ENCODE results near the gene GPAM. TPM values are rescaled to one million over a fixed set of nuclear protein-coding genes. Genes with fewer than 3 reads are reported as not detected.

The GPAM gene
- total and polyA plus RNA-seq, 2 donors: 3.5 to 7.8 TPM

DNA sequence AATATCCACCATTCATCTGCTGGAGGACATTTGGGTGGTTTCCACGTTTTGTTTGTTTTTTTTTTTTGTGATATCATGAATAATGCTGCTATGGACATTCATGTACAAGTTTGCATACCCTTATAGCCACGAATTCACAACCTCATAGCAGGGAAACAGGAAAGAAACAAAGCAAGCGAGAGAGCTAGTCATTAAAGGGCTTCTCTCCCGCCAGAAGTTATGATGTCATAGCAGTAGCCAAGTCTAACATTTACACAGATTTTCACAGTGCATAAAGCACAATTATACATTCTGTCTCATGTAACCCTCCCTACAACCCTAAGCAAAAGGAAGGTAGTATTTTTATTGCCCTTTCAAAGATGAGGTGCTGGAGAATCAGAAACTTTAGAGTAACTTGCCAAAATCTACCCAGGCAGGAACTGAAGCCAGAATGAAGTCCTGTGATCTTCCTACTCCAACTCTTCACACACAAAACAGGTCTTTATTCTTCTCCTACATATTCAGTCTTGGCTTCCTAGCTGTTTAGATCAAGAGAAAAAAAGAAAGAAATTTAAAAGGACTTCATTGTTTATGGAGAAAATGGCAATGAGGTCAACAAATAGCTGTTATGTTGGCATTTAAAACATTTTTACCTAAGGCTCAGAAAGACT lies 33.9 kb upstream of the GPAM start:
- DNase-seq (ENCODE audit: low read depth in 6 of 9, low spot score in 9 of 9): no peak
- Histone ChIP-seq H3K27ac (ENCODE audit: low read depth in 1 of 2, low read length in 1 of 2) (no peak overlapping the region), H3K4me1 (ENCODE audit: control insufficient read depth in 2 of 2, insufficient read depth in 2 of 2, low read length in 2 of 2) (no peaks in the 10 kb centered on the region), H3K9me3 (ENCODE audit: control insufficient read depth in 2 of 2, insufficient read depth in 1 of 2, low read length in 1 of 2) (no peaks in the 10 kb centered on the region), H3K4me3 (ENCODE audit: low read length in 2 of 2) (no peak overlapping the region), H3K27me3 (ENCODE audit: control insufficient read depth in 2 of 2, insufficient read depth in 1 of 2, low read length in 1 of 2) (no peaks in the 10 kb centered on the region), H3K36me3 (ENCODE audit: control insufficient read depth in 2 of 2, insufficient read depth in 2 of 2, low read length in 1 of 2) (no peaks in the 10 kb centered on the region)
- WGBS: 65% methylated on average over 4 of the region's 4 CpGs

DNA sequence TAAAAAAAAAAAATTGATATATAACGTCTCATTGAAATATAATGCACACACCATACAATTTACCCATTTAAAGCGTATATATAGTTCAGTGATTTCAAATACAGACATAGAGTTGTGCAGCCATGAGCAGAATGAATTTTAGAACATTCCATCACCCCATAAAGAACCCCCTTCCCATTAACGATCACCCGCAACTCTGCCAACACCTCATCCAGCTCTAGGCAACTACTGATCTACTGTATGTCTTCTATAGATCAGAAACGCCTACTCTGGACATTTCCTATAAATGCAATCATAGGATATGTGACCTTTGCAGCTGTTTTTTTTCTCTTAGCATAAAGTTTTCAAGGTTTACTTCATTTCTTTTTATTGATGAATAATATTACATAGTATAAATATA lies 33.4 kb upstream of the GPAM start:
- H3K4me1 ChIP-seq (ENCODE audit: control insufficient read depth in 2 of 2, insufficient read depth in 2 of 2, low read length in 2 of 2): no peaks in the 10 kb centered on the region
- no peaks in the 10 kb centered on the region for H3K9me3 ChIP-seq (ENCODE audit: control insufficient read depth in 2 of 2, insufficient read depth in 1 of 2, low read length in 1 of 2)
- H3K27ac ChIP-seq (ENCODE audit: low read depth in 1 of 2, low read length in 1 of 2): no peak overlapping the region
- WGBS: 95% methylated on average over 5 of the region's 5 CpGs
- H3K4me3 ChIP-seq (ENCODE audit: low read length in 2 of 2): no peak overlapping the region
- DNase-seq (ENCODE audit: low read depth in 6 of 9, low spot score in 9 of 9): no peak
- H3K36me3 ChIP-seq (ENCODE audit: control insufficient read depth in 2 of 2, insufficient read depth in 2 of 2, low read length in 1 of 2): no peaks in the 10 kb centered on the region
- H3K27me3 ChIP-seq (ENCODE audit: control insufficient read depth in 2 of 2, insufficient read depth in 1 of 2, low read length in 1 of 2): no peaks in the 10 kb centered on the region

- Histone ChIP-seq H3K9me3 (ENCODE audit: control insufficient read depth in 2 of 2, insufficient read depth in 1 of 2, low read length in 1 of 2) (no peaks in the 10 kb centered on the region), H3K4me1 (ENCODE audit: control insufficient read depth in 2 of 2, insufficient read depth in 2 of 2, low read length in 2 of 2) (no peaks in the 10 kb centered on the region), H3K27ac (ENCODE audit: low read depth in 1 of 2, low read length in 1 of 2) (no peak overlapping the region), H3K27me3 (ENCODE audit: control insufficient read depth in 2 of 2, insufficient read depth in 1 of 2, low read length in 1 of 2) (no peaks in the 10 kb centered on the region), H3K4me3 (ENCODE audit: low read length in 2 of 2) (no peak overlapping the region), H3K36me3 (ENCODE audit: control insufficient read depth in 2 of 2, insufficient read depth in 2 of 2, low read length in 1 of 2) (no peaks in the 10 kb centered on the region)
- WGBS: 96% methylated on average over 2 of the region's 2 CpGs
- no peak for DNase-seq (ENCODE audit: low read depth in 6 of 9, low spot score in 9 of 9)
Measured at GRCh38 chr10:112216151-112216550, 32.6 kb upstream of the GPAM start.

GRCh38 chr10:112215342-112215774 lies 31.8 kb upstream of the GPAM start:
- Histone ChIP-seq H3K36me3 (ENCODE audit: control insufficient read depth in 2 of 2, insufficient read depth in 2 of 2, low read length in 1 of 2) (no peaks in the 10 kb centered on the region), H3K27me3 (ENCODE audit: control insufficient read depth in 2 of 2, insufficient read depth in 1 of 2, low read length in 1 of 2) (no peaks in the 10 kb centered on the region), H3K4me1 (ENCODE audit: control insufficient read depth in 2 of 2, insufficient read depth in 2 of 2, low read length in 2 of 2) (no peaks in the 10 kb centered on the region), H3K4me3 (ENCODE audit: low read length in 2 of 2) (no peak overlapping the region), H3K27ac (ENCODE audit: low read depth in 1 of 2, low read length in 1 of 2) (no peak overlapping the region), H3K9me3 (ENCODE audit: control insufficient read depth in 2 of 2, insufficient read depth in 1 of 2, low read length in 1 of 2) (no peaks in the 10 kb centered on the region)
- no peak for DNase-seq (ENCODE audit: low read depth in 6 of 9, low spot score in 9 of 9)
- WGBS: 83% methylated on average over 8 of the region's 8 CpGs

DNA sequence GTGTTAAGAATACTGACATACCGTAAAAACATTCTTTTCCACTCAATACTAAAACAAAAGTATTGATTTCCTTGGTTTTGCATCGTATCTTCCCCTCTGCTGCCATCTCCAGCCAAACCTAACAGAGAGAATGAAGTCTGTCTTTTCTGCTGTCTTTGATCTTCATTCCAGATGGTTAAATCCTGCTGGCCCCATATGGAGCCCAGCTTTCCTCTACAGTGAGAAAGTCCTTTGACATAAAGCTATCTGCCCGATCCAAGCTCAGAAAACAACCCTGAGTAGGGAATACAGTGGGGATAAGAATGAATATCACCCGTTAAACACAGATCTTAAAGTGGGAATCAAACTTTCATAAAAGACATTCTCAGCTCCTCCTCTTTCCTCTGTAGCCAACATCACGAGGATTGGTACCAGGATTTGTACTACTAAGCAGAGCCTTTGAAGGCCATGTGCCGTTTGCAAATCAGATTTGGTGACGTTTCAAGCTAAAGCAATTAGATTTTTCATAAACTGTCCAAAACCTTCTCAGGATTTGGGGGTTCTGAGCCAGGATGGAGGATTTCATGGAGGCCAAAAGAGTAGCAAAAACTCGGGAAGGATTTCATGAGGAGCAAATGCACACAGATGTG lies 30.8 kb upstream of the GPAM start:
- Histone ChIP-seq H3K27me3 (ENCODE audit: control insufficient read depth in 2 of 2, insufficient read depth in 1 of 2, low read length in 1 of 2) (no peaks in the 10 kb centered on the region), H3K4me1 (ENCODE audit: control insufficient read depth in 2 of 2, insufficient read depth in 2 of 2, low read length in 2 of 2) (no peaks in the 10 kb centered on the region), H3K27ac (ENCODE audit: low read depth in 1 of 2, low read length in 1 of 2) (no peak overlapping the region), H3K36me3 (ENCODE audit: control insufficient read depth in 2 of 2, insufficient read depth in 2 of 2, low read length in 1 of 2) (no peaks in the 10 kb centered on the region), H3K4me3 (ENCODE audit: low read length in 2 of 2) (no peak overlapping the region), H3K9me3 (ENCODE audit: control insufficient read depth in 2 of 2, insufficient read depth in 1 of 2, low read length in 1 of 2) (no peaks in the 10 kb centered on the region)
- WGBS: 83% methylated on average over 8 of the region's 8 CpGs
- DNase-seq (ENCODE audit: low read depth in 6 of 9, low spot score in 9 of 9): no peak

DNA sequence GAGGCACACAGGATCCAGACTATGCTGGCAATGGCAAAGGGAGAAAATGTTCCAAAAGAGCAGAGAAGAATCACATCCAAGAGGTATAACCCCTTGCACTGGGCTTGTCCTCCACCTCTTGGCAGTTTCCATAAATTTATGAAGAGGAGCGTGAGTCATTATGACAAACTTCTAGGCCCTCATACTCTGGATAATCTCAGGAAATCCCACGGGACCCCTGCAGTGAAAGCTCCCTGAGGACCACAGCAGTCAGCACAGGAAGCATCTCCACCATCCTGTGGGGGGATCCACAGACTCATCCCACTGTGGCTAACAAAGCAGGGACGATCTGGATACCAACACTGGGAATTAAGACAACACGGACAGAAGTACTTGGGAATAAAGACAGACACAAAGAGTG lies 30.3 kb upstream of the GPAM start:
- Histone ChIP-seq H3K4me1 (ENCODE audit: control insufficient read depth in 2 of 2, insufficient read depth in 2 of 2, low read length in 2 of 2) (no peaks in the 10 kb centered on the region), H3K9me3 (ENCODE audit: control insufficient read depth in 2 of 2, insufficient read depth in 1 of 2, low read length in 1 of 2) (no peaks in the 10 kb centered on the region), H3K36me3 (ENCODE audit: control insufficient read depth in 2 of 2, insufficient read depth in 2 of 2, low read length in 1 of 2) (no peaks in the 10 kb centered on the region), H3K27ac (ENCODE audit: low read depth in 1 of 2, low read length in 1 of 2) (no peak overlapping the region), H3K27me3 (ENCODE audit: control insufficient read depth in 2 of 2, insufficient read depth in 1 of 2, low read length in 1 of 2) (no peaks in the 10 kb centered on the region), H3K4me3 (ENCODE audit: low read length in 2 of 2) (no peak overlapping the region)
- WGBS: 85% methylated on average over 4 of the region's 4 CpGs
- DNase-seq (ENCODE audit: low read depth in 6 of 9, low spot score in 9 of 9): no peak

GRCh38 chr10:112213098-112213823 lies 29.7 kb upstream of the GPAM start:
- no peak for DNase-seq (ENCODE audit: low read depth in 6 of 9, low spot score in 9 of 9)
- 82% methylated on average over 3 of the region's 3 CpGs for WGBS
- Histone ChIP-seq H3K27me3 (ENCODE audit: control insufficient read depth in 2 of 2, insufficient read depth in 1 of 2, low read length in 1 of 2) (no peaks in the 10 kb centered on the region), H3K36me3 (ENCODE audit: control insufficient read depth in 2 of 2, insufficient read depth in 2 of 2, low read length in 1 of 2) (no peaks in the 10 kb centered on the region), H3K4me3 (ENCODE audit: low read length in 2 of 2) (no peak overlapping the region), H3K9me3 (ENCODE audit: control insufficient read depth in 2 of 2, insufficient read depth in 1 of 2, low read length in 1 of 2) (no peaks in the 10 kb centered on the region), H3K4me1 (ENCODE audit: control insufficient read depth in 2 of 2, insufficient read depth in 2 of 2, low read length in 2 of 2) (no peaks in the 10 kb centered on the region), H3K27ac (ENCODE audit: low read depth in 1 of 2, low read length in 1 of 2) (no peak overlapping the region)

DNA sequence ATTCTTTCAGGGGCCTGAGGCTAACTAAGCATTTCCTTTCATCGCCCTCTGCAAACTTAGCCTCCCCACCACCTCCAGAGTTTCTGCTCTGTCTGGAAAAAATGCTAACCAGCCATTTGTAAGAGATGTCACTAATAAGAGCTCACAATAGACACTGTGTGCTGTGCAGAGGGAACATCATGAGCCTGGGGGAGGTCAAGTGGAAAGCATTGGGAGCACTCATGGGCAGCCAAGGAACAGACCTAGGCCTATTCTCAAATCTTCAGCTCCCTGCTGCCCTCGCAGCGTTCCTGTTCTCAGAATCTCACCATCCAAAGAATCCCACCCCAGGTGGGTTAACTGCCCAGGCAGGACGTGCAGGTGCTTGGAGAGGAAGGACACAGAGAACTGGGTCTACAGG lies 27.1 kb upstream of the GPAM start:
- no peaks in the 10 kb centered on the region for H3K9me3 ChIP-seq (ENCODE audit: control insufficient read depth in 2 of 2, insufficient read depth in 1 of 2, low read length in 1 of 2)
- H3K27me3 ChIP-seq (ENCODE audit: control insufficient read depth in 2 of 2, insufficient read depth in 1 of 2, low read length in 1 of 2): no peaks in the 10 kb centered on the region
- no peaks in the 10 kb centered on the region for H3K4me1 ChIP-seq (ENCODE audit: control insufficient read depth in 2 of 2, insufficient read depth in 2 of 2, low read length in 2 of 2)
- H3K4me3 ChIP-seq (ENCODE audit: low read length in 2 of 2): no peak overlapping the region
- no peak overlapping the region for H3K27ac ChIP-seq (ENCODE audit: low read depth in 1 of 2, low read length in 1 of 2)
- DNase-seq (ENCODE audit: low read depth in 6 of 9, low spot score in 9 of 9): no peak
- H3K36me3 ChIP-seq (ENCODE audit: control insufficient read depth in 2 of 2, insufficient read depth in 2 of 2, low read length in 1 of 2): no peaks in the 10 kb centered on the region
- 83% methylated on average over 4 of the region's 4 CpGs for WGBS

DNA sequence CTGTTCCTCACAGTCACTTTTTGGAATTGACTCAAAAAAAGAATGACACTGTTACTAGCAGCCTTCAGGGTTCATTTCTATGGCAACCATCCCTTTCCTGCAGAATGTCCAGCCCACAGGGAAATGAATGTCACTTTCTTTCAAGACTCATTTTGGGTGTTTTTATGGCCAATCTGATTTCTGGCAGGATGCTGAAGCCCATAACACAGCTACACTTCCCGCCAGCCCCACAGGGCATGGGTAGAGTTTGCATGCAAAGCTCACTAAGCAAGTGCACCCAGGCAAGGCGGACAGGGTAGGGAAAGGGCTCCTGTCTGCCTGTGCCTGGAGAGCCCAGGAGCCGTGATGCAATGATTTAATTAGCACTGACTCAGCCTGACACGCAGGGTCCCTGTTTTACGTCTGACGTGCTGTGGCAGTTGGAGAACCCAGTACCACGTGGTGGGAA lies 26.1 kb upstream of the GPAM start:
- WGBS: 80% methylated on average over 7 of the region's 7 CpGs
- Histone ChIP-seq H3K4me3 (ENCODE audit: low read length in 2 of 2) (no peak overlapping the region), H3K4me1 (ENCODE audit: control insufficient read depth in 2 of 2, insufficient read depth in 2 of 2, low read length in 2 of 2) (no peaks in the 10 kb centered on the region), H3K27ac (ENCODE audit: low read depth in 1 of 2, low read length in 1 of 2) (no peak overlapping the region), H3K36me3 (ENCODE audit: control insufficient read depth in 2 of 2, insufficient read depth in 2 of 2, low read length in 1 of 2) (no peaks in the 10 kb centered on the region), H3K9me3 (ENCODE audit: control insufficient read depth in 2 of 2, insufficient read depth in 1 of 2, low read length in 1 of 2) (no peaks in the 10 kb centered on the region), H3K27me3 (ENCODE audit: control insufficient read depth in 2 of 2, insufficient read depth in 1 of 2, low read length in 1 of 2) (no peaks in the 10 kb centered on the region)
- no peak for DNase-seq (ENCODE audit: low read depth in 6 of 9, low spot score in 9 of 9)

Data from thymus (tissue), 11 donors.